HCT116 (cell line): ENCODE results near the gene HTRA3. TPM values are rescaled to one million over a fixed set of nuclear protein-coding genes. Genes with fewer than 3 reads are reported as not detected.

Source experiments
- ATAC-seq: fragments of 200-7000 bp; cut with Tn5 transposase; 2 replicates; pipeline ENCODE4 v1.9.1; 2020; ENCODE audit warnings: mild to moderate bottlenecking, moderate library complexity
- BruUV-seq: library from RNA; stranded (reverse); fragments of 400-500 nt; replicated peaks from 2 replicates; lab custom pipeline; 2021; lab: Mats Ljungman, UMichigan
- CTCF ChIA-PET: fragments of 300-600 bp; sonication (Branson Sonifier 250); formaldehyde crosslinking; loops from one replicate; lab custom pipeline; 2021; ENCODE audit warnings: antibody characterized with exemption; lab: Charles Lee
- POLR2A ChIA-PET: fragments of 300-600, 350-600 bp; sonication (Branson Sonifier 250); formaldehyde crosslinking; loops from one replicate; lab custom pipeline; 2021; ENCODE audit warnings: antibody characterized with exemption; lab: Charles Lee
- RAD21 ChIA-PET, 2 experiments: fragments of 300-600 bp; sonication (Branson Sonifier 250); formaldehyde crosslinking; loops; one replicate each; lab custom pipeline; 2023; ENCODE audit warnings: low total read pairs in 2 of 2; ENCODE audit not compliant: uncharacterized antibody in 2 of 2, unreplicated experiment in 2 of 2, low non-redundant PET in 1 of 2; lab: Charles Lee
- DNase-seq: peaks from one replicate; pipeline ENCODE4 v3.0.0-alpha.2; 2010; ENCODE audit warnings: low read depth, low spot score
- H2AFZ ChIP-seq: fragments of 200-600 bp; shearing (Covaris generic), sonication (generic); 2 replicates; pipeline ENCODE4 v1.6.1; 2017; ENCODE audit warnings: low read depth, mixed run types, mixed read lengths, antibody characterized with exemption, low read length; ENCODE audit not compliant: poor library complexity, severe bottlenecking
- H3K27ac ChIP-seq: 2 replicates; pipeline ENCODE4 v1.5.1; 2012; ENCODE audit warnings: low read depth, low read length
- H3K27me3 ChIP-seq: fragments of 200-600 bp; sonication (generic); 2 replicates; pipeline ENCODE4 v1.6.1; 2016; ENCODE audit warnings: mixed run types, low read length, mixed read lengths; ENCODE audit not compliant: insufficient read depth
- H3K36me3 ChIP-seq, 2 experiments: fragments of 200-500 bp in 1 of 2; fragments of 200-600 bp in 1 of 2; sonication (Bioruptor generic) in 1 of 2; sonication (generic) in 1 of 2; 2 replicates each; pipeline versions ENCODE4 v1.5.1 to v1.6.1; 2014 to 2016; ENCODE audit warnings: low read length in 2 of 2, inconsistent platforms in 1 of 2, mixed read lengths in 1 of 2, mixed run types in 1 of 2; ENCODE audit not compliant: insufficient read depth in 2 of 2, control insufficient read depth in 1 of 2
- H3K4me1 ChIP-seq, 2 experiments: fragments of 200-600 bp in 1 of 2; sonication (generic) in 1 of 2; 2 replicates each; pipeline versions ENCODE4 v1.5.1 to v1.6.1; 2012 to 2017; ENCODE audit warnings: low read length in 2 of 2, inconsistent platforms in 1 of 2, mild to moderate bottlenecking in 1 of 2, mixed read lengths in 1 of 2, mixed run types in 1 of 2, moderate library complexity in 1 of 2; ENCODE audit not compliant: insufficient read depth in 2 of 2, control insufficient read depth in 1 of 2
- H3K4me2 ChIP-seq: fragments of 200-600 bp; sonication (generic); 2 replicates; pipeline ENCODE4 v1.6.1; 2017; ENCODE audit warnings: mixed run types, low read length, mixed read lengths
- H3K4me3 ChIP-seq, 2 experiments: fragments of 200-600 bp in 1 of 2; sonication (generic) in 1 of 2; replicated peaks in 1 of 2; 2 replicates each; pipeline ENCODE4 v1.5.1; 2011 to 2016; ENCODE audit warnings: low read length in 2 of 2, control low read depth in 1 of 2, low read depth in 1 of 2, mild to moderate bottlenecking in 1 of 2, mixed read lengths in 1 of 2, mixed run types in 1 of 2
- H3K79me2 ChIP-seq: fragments of 200-600 bp; sonication (generic); 2 replicates; pipeline ENCODE4 v1.6.1; 2017; ENCODE audit warnings: mild to moderate bottlenecking, mixed run types, low read length, moderate library complexity, mixed read lengths; ENCODE audit not compliant: insufficient read depth
- H3K9ac ChIP-seq: fragments of 200-600 bp; sonication (generic); 2 replicates; pipeline ENCODE4 v1.6.1; 2016; ENCODE audit warnings: low read length, mixed read lengths
- H3K9me2 ChIP-seq: fragments of 200-600 bp; sonication (generic), shearing (Covaris generic); 2 replicates; pipeline ENCODE4 v1.6.1; 2017; ENCODE audit warnings: mixed run types, mild to moderate bottlenecking, moderate library complexity; ENCODE audit not compliant: insufficient read depth
- H3K9me3 ChIP-seq, 2 experiments: fragments of 200-500 bp in 1 of 2; fragments of 200-600 bp in 1 of 2; sonication (Bioruptor generic) in 1 of 2; sonication (generic) in 1 of 2; 2 replicates each; pipeline ENCODE4 v1.6.1; 2014 to 2017; ENCODE audit warnings: low read length in 2 of 2, mixed read lengths in 2 of 2, inconsistent platforms in 1 of 2, low read depth in 1 of 2, mild to moderate bottlenecking in 1 of 2, mixed run types in 1 of 2, moderate library complexity in 1 of 2; ENCODE audit not compliant: control insufficient read depth in 1 of 2, insufficient read depth in 1 of 2
- H4K20me1 ChIP-seq: fragments of 200-600 bp; sonication (generic), shearing (Covaris generic); 2 replicates; pipeline ENCODE4 v1.6.1; 2017; ENCODE audit warnings: mixed run types, mild to moderate bottlenecking, moderate library complexity; ENCODE audit not compliant: insufficient read depth
- EGR1 ChIP-seq: IDR thresholded peaks from 2 replicates; pipeline ENCODE4 v1.6.1; 2012; ENCODE audit warnings: low read depth
- ZNF274 ChIP-seq: fragments of 200-500 bp; sonication (Bioruptor generic); IDR thresholded peaks from 2 replicates; pipeline ENCODE4 v1.6.1; 2014; ENCODE audit warnings: mild to moderate bottlenecking, low read depth, low read length, inconsistent platforms
- intact Hi-C: fragments of 100-400 bp; cut with micrococcal nuclease; formaldehyde crosslinking; loops from 2 replicates; pipeline ENCODE4 v1.10.0; 2022
- total RNA-seq: library from RNA; stranded (reverse); gene quantifications from one replicate; pipeline ENCODE4 v1.2.1, GENCODE V29; 2021; ENCODE audit not compliant: unreplicated experiment
- TF ChIP-seq, protein P1 (sequence below): IDR thresholded peaks from 2 replicates; pipeline ENCODE4 v1.6.1; 2012; ENCODE audit warnings: low read depth
- TF ChIP-seq, protein P2 (sequence below): IDR thresholded peaks from 2 replicates; pipeline ENCODE4 v1.6.1; 2012
- TF ChIP-seq, protein P3 (sequence below): IDR thresholded peaks from 2 replicates; pipeline ENCODE4 v1.6.1; 2011; ENCODE audit warnings: mild to moderate bottlenecking, low read length, moderate library complexity; ENCODE audit not compliant: insufficient replicate concordance; ENCODE audit errors: extremely low read depth
- TF ChIP-seq, protein P4 (sequence below), 3 experiments: fragments of 200-600 bp in 1 of 3; sonication (generic) in 1 of 3; IDR thresholded peaks in 2 of 3; conservative IDR thresholded peaks in 1 of 3; 2 replicates each; pipeline ENCODE4 v1.5.1; 2012 to 2017; ENCODE audit warnings: low read depth in 2 of 3, low read length in 2 of 3, antibody characterized with exemption in 1 of 3, borderline replicate concordance in 1 of 3, control low read depth in 1 of 3, mild to moderate bottlenecking in 1 of 3, mixed read lengths in 1 of 3, mixed run types in 1 of 3, moderate library complexity in 1 of 3; ENCODE audit not compliant: insufficient read depth in 1 of 3

HTRA3 gene
- total RNA-seq, 1 experiment from 2014 or later: not detected

DNA sequence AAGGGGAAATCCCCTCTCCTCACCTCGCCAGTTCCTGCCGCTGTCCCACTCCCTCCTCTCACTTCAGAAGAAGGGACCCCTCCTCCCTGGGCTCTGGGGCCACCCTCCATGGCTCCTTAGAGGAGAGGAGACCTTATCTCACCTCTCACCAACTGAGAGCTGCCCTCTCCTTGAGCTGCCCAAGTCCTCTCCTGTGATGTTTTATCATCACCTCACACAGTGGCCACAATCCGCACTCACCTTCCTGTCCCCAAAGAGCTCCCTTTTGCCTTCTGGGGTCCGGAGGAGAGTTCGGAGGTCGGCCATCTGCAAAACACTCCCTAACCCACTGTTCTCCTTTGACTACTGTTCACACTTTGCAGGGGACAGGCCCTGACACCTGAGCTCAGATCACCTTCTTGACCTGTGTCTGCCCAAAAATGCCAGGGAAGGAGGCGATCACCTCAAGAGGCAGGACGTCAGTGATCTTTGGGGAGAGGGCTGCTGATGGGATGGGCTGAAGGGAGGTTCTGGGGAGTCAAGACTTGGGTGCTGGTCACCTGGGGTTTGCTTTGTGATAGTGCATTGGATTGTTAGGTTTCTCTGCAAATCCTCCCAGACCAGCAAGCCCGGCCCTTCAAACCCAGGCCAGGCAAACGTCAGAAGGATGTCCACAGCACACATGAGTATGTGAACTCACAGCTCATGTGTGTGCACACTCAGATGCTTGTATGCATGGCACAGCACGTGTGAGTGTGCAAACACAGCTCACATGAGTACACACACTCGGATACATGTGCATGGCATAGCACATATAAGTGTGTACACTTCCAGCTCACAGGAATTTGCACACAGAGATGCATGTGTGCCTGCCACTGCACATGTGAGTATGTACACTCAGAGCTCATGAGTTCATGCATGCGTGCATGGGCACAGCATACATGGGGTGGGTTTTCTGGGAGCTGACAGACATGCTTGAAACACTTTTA lies 41.8 kb downstream of the HTRA3 start:
- H3K9me2 ChIP-seq: no peaks in the 10 kb centered on the region
- no peak overlapping the region for H2AFZ ChIP-seq
- TF ChIP-seq EGR1: no peak
- TF ChIP-seq, protein P1, sequence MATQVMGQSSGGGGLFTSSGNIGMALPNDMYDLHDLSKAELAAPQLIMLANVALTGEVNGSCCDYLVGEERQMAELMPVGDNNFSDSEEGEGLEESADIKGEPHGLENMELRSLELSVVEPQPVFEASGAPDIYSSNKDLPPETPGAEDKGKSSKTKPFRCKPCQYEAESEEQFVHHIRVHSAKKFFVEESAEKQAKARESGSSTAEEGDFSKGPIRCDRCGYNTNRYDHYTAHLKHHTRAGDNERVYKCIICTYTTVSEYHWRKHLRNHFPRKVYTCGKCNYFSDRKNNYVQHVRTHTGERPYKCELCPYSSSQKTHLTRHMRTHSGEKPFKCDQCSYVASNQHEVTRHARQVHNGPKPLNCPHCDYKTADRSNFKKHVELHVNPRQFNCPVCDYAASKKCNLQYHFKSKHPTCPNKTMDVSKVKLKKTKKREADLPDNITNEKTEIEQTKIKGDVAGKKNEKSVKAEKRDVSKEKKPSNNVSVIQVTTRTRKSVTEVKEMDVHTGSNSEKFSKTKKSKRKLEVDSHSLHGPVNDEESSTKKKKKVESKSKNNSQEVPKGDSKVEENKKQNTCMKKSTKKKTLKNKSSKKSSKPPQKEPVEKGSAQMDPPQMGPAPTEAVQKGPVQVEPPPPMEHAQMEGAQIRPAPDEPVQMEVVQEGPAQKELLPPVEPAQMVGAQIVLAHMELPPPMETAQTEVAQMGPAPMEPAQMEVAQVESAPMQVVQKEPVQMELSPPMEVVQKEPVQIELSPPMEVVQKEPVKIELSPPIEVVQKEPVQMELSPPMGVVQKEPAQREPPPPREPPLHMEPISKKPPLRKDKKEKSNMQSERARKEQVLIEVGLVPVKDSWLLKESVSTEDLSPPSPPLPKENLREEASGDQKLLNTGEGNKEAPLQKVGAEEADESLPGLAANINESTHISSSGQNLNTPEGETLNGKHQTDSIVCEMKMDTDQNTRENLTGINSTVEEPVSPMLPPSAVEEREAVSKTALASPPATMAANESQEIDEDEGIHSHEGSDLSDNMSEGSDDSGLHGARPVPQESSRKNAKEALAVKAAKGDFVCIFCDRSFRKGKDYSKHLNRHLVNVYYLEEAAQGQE: no peak
- no peak for TF ChIP-seq ZNF274
- TF ChIP-seq, protein P2, sequence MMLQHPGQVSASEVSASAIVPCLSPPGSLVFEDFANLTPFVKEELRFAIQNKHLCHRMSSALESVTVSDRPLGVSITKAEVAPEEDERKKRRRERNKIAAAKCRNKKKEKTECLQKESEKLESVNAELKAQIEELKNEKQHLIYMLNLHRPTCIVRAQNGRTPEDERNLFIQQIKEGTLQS: no peak
- TF ChIP-seq, protein P3, sequence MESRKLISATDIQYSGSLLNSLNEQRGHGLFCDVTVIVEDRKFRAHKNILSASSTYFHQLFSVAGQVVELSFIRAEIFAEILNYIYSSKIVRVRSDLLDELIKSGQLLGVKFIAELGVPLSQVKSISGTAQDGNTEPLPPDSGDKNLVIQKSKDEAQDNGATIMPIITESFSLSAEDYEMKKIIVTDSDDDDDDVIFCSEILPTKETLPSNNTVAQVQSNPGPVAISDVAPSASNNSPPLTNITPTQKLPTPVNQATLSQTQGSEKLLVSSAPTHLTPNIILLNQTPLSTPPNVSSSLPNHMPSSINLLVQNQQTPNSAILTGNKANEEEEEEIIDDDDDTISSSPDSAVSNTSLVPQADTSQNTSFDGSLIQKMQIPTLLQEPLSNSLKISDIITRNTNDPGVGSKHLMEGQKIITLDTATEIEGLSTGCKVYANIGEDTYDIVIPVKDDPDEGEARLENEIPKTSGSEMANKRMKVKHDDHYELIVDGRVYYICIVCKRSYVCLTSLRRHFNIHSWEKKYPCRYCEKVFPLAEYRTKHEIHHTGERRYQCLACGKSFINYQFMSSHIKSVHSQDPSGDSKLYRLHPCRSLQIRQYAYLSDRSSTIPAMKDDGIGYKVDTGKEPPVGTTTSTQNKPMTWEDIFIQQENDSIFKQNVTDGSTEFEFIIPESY: no peak
- TF ChIP-seq, protein P4, sequence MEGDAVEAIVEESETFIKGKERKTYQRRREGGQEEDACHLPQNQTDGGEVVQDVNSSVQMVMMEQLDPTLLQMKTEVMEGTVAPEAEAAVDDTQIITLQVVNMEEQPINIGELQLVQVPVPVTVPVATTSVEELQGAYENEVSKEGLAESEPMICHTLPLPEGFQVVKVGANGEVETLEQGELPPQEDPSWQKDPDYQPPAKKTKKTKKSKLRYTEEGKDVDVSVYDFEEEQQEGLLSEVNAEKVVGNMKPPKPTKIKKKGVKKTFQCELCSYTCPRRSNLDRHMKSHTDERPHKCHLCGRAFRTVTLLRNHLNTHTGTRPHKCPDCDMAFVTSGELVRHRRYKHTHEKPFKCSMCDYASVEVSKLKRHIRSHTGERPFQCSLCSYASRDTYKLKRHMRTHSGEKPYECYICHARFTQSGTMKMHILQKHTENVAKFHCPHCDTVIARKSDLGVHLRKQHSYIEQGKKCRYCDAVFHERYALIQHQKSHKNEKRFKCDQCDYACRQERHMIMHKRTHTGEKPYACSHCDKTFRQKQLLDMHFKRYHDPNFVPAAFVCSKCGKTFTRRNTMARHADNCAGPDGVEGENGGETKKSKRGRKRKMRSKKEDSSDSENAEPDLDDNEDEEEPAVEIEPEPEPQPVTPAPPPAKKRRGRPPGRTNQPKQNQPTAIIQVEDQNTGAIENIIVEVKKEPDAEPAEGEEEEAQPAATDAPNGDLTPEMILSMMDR (IDR thresholded peaks at IDR 0.05 in 2 of 3, conservative IDR thresholded peaks at IDR 0.05 in 1 of 3; ENCODE audit: borderline replicate concordance in 1 of 3, insufficient read depth in 1 of 3, low read depth in 2 of 3, low read length in 2 of 3): no peak
- TF ChIP-seq, all 23 proteins: peak for 0
- H3K27me3 ChIP-seq: no peaks in the 10 kb centered on the region
- ATAC-seq (no peak), DNase-seq (no peak)
- no peak overlapping the region for H3K9ac ChIP-seq
- H3K4me1 ChIP-seq: peaks cover 15 to 22% of the 10 kb centered on the region in 2 experiments
- CTCF ChIA-PET: no interaction called here
- RAD21 ChIA-PET: no interaction called here
- BruUV-seq: no TSS peak
- H3K79me2 ChIP-seq: no peaks in the 10 kb centered on the region
- POLR2A ChIA-PET: no interaction called here
- H3K36me3 ChIP-seq: no peaks in the 10 kb centered on the region
- intact Hi-C loops: no loop called here
- H3K27ac ChIP-seq: no peak overlapping the region
- no peaks in the 10 kb centered on the region for H3K9me3 ChIP-seq
- H3K4me2 ChIP-seq: no peak overlapping the region
- H3K4me3 ChIP-seq: no peak overlapping the region
- H4K20me1 ChIP-seq: no peaks in the 10 kb centered on the region
